GM21737 (cell line): Measurements from ENCODE around the gene PPP1R12A.
"Not testable (repeated sequence)": the region's sequence is repeated elsewhere in the genome, so short reads cannot be mapped to it uniquely, and the experiment has no call there.

Source experiments
- ATAC-seq: cut with Tn5 transposase; IDR thresholded peaks from one replicate; pipeline ENCODE4 v1.9.1; 2021; ENCODE audit warnings: mild to moderate bottlenecking, moderate library complexity; ENCODE audit not compliant: unreplicated experiment

The PPP1R12A gene

DNA sequence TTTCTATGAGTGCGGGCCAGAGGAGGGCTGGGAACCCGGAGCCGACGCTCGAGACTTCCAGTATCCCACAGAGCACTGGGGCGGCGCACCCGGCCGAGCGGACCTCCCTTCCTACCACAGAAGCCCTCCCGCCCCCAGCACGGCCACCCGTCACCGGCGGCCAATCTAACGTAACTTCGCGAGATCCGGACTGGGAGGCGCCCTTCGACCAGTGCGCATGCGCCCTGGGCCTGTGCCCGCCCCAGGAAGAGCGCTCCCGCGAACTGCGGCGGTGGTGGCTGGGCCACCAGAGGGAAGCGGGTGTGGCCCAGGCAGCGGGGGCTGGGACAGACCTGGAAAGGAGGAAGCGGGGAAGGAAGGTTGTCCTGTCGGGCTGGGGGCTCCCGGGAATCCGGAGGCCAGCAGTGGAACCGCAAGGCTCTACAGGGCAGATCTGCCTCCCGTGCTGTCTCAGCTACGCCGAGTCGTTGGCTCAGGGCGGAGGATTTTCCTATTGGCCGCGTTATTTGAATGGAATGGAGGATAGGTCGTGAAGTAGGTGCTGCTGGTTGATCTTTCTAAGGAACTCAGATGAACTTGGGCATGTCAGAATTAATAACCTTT is at the start of gene PPP1R12A:
Gene PPP1R12A, minus strand, starts transcription at position 77 of the 603 bp plus-strand sequence. CDS start 166 bp downstream, outside the sequence.
- peak; percentile 88 for ATAC-seq

- no peak for ATAC-seq
Measured at GRCh38 chr12:79983986-79984620, 49.2 kb upstream of the PPP1R12A start.

- ATAC-seq = no peak
Measured at GRCh38 chr12:79983492-79983891, 48.6 kb upstream of the PPP1R12A start.

- ATAC-seq = no peak
Measured at GRCh38 chr12:79982086-79983062, 47.5 kb upstream of the PPP1R12A start.

- ATAC-seq = no peak
Measured at GRCh38 chr12:79978692-79979091, 43.8 kb upstream of the PPP1R12A start.

DNA sequence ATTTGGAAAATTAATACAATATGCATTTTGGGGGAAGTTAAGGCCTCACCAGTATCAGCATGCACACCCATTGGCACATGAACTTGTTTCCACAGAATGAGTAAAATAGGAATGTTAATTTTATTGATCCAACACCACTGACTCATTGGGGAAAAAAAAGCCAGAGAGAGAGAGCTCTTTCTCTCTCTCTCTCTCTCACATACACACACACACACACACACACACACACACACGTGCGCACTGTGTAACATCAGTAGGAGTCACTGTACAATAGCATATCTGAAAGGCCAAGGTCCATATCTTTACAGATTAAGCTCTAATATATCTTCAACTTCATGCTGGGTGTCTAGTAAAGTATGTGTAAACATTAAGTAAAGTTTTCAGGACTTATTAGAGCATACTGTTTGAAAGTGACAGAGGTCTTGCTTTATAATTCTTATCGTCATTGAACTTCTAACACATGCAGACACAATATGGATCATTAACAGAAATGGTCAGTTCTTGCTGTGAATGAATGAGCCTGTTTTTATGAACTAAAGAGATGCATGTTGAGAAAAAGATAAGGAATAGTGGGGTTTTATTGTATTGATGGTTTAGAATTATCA is 43.1 kb upstream of the PPP1R12A start:
- not testable (repeated sequence) for ATAC-seq

DNA sequence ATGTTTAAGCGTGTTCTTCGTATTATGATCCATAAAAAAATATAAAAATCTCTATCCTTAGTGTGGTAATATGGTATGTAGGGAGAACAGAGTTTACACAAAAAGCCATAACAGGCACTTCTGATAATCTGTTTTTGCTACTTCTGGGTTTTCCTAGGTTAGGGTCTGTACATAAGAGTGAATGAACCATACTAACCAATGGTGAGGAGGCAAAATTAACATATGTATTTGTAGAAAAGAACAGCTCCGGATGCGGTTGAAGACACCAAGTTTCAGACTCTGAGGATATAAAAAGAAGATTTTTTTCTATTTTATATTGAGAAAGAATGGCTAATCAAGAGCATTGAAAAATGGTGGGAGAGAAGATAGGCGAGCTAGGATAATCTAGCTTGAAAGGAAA is 40.2 kb upstream of the PPP1R12A start:
- no peak for ATAC-seq

DNA sequence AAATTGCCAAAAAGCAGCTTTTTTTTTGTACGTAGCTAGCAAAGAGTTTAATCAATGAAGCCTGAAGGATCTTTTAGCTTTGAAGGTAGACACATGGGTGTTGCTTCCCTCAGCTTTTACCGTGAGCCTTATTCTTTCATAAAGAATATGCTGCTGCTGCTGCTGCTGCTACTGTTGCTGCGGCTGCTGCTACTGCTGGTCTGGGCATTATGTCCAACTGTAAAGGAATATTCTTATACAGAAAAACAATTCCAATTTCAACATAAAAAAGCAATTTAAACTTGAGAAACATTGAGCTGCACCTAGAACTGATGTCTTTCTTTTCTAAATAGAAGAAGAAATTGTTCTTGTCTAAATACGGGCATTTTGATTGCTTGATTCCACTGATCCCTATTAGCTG is 38.9 kb upstream of the PPP1R12A start:
- ATAC-seq = no peak

GRCh38 chr12:79964100-79964627 is 29.3 kb upstream of the PPP1R12A start:
- ATAC-seq = no peak

- ATAC-seq = no peak
Measured at GRCh38 chr12:79961411-79961810, 26.5 kb upstream of the PPP1R12A start.

- no peak for ATAC-seq
Measured at GRCh38 chr12:79959484-79959883, 24.6 kb upstream of the PPP1R12A start.

- no peak for ATAC-seq
Measured at GRCh38 chr12:79956896-79957295, 22.0 kb upstream of the PPP1R12A start.

GRCh38 chr12:79955561-79955960 is 20.7 kb upstream of the PPP1R12A start:
- no peak for ATAC-seq

DNA sequence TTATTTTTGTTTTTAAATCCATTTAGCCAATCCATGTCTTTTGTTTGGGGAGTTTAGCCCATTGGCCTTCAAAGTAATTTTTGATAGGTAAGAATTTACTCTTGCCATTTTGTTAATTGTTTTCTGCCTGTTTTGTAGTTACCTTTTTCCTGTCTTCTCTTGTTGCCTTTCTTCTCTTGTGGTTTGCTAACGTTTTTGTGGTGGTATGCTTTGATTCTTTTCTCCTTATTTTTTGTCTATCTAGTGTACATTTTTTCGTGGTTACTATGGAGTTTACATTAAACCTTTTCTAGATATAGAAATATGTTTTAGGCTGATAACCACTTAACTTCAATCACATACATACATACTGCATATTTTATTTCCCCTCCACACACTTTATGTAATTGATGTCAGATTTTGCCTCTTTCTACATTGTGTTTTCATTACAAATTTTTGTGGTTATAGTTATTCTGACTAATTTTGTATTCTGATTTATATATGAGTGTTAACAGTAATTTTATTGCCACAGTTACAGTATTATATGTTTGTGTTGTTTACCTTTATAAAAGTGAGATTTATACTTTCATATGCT is 19.2 kb upstream of the PPP1R12A start:
- no peak for ATAC-seq

DNA sequence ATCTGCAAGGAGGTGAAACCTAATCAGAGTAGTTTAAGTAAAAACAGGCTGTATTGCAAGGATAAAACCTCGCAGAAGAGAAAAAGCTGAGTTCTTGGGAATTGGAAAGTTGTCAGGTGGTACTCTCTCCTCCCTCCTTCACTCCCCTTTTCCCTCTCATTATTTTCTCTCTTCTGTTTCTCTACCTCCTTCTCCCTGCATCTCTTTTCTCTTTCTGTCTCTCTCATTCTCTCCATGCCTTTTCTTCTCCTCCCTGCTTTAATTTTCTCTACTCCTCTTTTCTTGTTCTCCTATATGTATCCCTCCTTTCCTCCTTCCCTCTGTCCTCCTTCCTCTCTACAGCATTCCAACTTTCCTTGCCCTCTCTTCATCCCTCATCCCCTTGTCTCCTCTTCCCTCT is 14.2 kb upstream of the PPP1R12A start:
- no peak for ATAC-seq

DNA sequence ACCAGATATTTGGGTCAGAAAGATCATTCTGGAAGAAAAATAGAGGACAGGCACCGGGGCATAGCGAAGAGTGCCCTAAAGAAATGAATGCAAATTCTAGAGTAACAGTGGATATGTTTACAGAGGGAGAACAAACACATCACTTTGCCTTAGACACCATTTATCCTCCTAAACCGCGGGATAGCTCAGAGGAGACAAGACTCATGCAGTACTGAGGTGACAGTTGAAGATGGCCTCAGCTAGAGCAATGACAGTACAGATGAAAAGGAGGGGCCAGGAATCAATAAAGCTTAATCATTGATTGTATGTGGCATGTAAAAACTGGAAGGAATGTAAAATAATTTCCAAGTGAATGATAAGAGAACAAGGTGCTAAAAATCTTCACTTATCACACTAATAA is 10.5 kb upstream of the PPP1R12A start:
- no peak for ATAC-seq

- ATAC-seq = no peak
Measured at GRCh38 chr12:79944565-79944964, 9.7 kb upstream of the PPP1R12A start.

DNA sequence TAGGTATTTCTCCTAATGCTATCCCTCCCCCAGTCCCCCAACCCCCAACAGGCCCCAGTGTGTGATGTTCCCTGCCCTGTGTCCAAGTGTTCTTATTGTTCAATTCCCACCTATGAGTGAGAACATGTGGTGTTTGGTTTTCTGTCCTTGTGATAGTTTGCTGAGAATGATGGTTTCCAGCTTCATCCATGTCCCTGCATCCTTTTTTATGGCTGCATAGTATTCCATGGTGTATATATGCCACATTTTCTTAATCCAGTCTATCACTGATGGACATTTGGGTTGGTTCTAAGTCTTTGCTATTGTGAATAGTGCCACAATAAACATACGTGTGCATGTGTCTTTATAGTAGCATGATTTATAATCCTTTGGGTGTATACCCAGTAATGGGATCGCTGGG is 7.9 kb upstream of the PPP1R12A start:
- not testable (repeated sequence) for ATAC-seq

DNA sequence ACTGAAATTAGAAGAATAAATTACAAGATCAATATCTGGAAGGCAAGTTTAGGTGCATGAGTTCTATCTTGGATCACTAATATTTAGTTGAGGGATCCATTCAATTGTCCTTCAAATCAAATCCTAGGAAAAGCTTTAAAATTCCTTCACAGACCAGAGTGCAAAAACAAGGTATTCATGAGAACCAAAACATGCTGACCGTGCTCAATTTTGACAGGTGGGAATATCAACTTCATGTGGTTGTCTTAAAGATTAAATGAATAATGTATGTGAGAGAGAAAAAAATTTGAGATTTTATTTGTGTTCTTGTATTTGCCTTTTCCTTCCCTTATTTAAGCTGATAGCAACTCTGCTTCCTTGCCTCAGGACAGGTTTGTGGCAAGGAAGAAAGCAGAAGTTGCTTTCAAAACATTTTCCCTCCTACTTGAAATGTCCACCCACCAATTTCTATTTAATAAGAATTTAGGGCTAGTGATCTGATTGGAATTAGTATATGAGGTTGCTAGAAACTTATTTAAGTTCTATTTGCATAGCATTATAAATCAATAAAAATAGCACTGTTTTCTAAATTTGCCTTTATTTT is 4.9 kb upstream of the PPP1R12A start:
- no peak for ATAC-seq

DNA sequence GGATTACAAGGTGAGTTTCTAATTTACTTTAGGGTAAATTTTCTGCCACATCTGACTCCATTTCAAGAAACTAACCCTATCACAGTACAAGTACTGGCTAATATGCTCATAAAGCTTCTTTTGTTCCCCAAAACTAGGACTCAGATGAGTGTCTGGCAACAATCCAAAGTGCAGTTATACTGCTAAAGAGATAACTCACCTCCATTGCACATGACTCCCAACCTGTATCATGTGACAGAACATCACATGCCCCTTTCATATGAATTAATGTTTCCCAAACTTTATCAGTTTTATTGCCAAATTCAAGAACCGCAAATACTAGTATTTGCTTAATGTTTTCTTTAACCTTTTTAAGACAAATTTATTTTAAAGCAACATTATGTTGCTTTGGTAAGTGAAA is 3.9 kb upstream of the PPP1R12A start:
- ATAC-seq = no peak
